HepG2 (cell line): ENCODE measurements around the gene OPN1LW.
"Not testable (repeated sequence)": the region's sequence is repeated elsewhere in the genome, so short reads cannot be mapped to it uniquely, and the experiment has no call there.

ENCODE experiments used
- CERS6 ChIP-seq: sonication (generic); formaldehyde crosslinking; IDR thresholded peaks from 2 replicates; pipeline ENCODE4 v1.5.0; 2020; ENCODE audit warnings: missing genetic modification reagents
- CTCF ChIP-seq: sonication (generic); formaldehyde crosslinking; IDR thresholded peaks from 2 replicates; pipeline ENCODE4 v1.5.0; 2020; ENCODE audit warnings: mild to moderate bottlenecking, missing genetic modification reagents, moderate library complexity
- MAX ChIP-seq: IDR thresholded peaks from 2 replicates; pipeline ENCODE4 v1.6.1; 2012; ENCODE audit warnings: inconsistent platforms
- ZNF501 ChIP-seq: sonication (generic); formaldehyde crosslinking; IDR thresholded peaks from 2 replicates; pipeline ENCODE4 v1.5.1; 2020; ENCODE audit warnings: mild to moderate bottlenecking, moderate library complexity, missing genetic modification reagents
- ZNF512B ChIP-seq: sonication (generic); formaldehyde crosslinking; IDR thresholded peaks from 2 replicates; pipeline ENCODE4 v1.5.1; 2020; ENCODE audit warnings: missing genetic modification reagents, mild to moderate bottlenecking, borderline replicate concordance

- not testable (repeated sequence) for TF ChIP-seq ZNF501 (CRISPR knock-in tag); MAX; CTCF (CRISPR knock-in tag); ZNF512B; CERS6 (CRISPR knock-in tag)
These were observed 20.9 kb downstream of the OPN1LW start for GRCh38 chrX:154164902-154165301.
